AG04450 (cell line): ENCODE data around the gene KIZ. TPM values are rescaled to one million over a fixed set of nuclear protein-coding genes. Genes with fewer than 3 reads are reported as not detected.

Source experiments
- CTCF ChIA-PET: fragments of 300-600, 350-600 bp; formaldehyde crosslinking; extraction: SDS; loops from one replicate; lab custom pipeline; 2022; ENCODE audit warnings: antibody characterized with exemption, inconsistent platforms; lab: Charles Lee
- POLR2A ChIA-PET: fragments of 350-600 bp; formaldehyde crosslinking; extraction: SDS; loops from one replicate; lab custom pipeline; 2021; ENCODE audit warnings: antibody characterized with exemption, inconsistent platforms; lab: Yijun Ruan, JAX
- DNase-seq: peaks from one replicate; pipeline ENCODE4 v3.0.0-alpha.2; 2011; ENCODE audit warnings: low read depth, low spot score
- H3K27ac ChIP-seq: one replicate; pipeline ENCODE4 v1.5.1; 2012; ENCODE audit warnings: low read depth, low read length, control low read depth
- H3K27me3 ChIP-seq: one replicate; pipeline ENCODE4 v1.6.0; 2012; ENCODE audit warnings: low read length; ENCODE audit not compliant: control insufficient read depth, insufficient read depth
- H3K4me3 ChIP-seq: 2 replicates; pipeline ENCODE4 v1.5.1; 2011; ENCODE audit warnings: mild to moderate bottlenecking, low read depth, low read length, control low read depth
- H3K9me3 ChIP-seq: 2 replicates; pipeline ENCODE4 v1.5.1; 2012; ENCODE audit warnings: low read length; ENCODE audit not compliant: control insufficient read depth, insufficient read depth
- CTCF ChIP-seq: IDR thresholded peaks from 2 replicates; pipeline ENCODE4 v1.5.1; 2011; ENCODE audit warnings: low read depth, low read length, control low read depth, inconsistent platforms
- polyA plus RNA-seq: library from polyadenylated mRNA; depleted of rRNA; stranded (reverse); fragments of >200 nt; gene quantifications from 2 replicates; pipeline ENCODE4 v1.2.3, GENCODE V29; 2011

KIZ gene
- polyA plus RNA-seq, 1 experiment = 26.1 TPM

GRCh38 chr20:21219686-21220085, 93.8 kb downstream of the KIZ start:
- DNase-seq = no peak
- POLR2A ChIA-PET = no interaction called here
- CTCF ChIA-PET = interaction anchor here (1.7 kb wide), 1 partner anchor 16 kb away, joined by 18 read pairs; no protein-coding TSS in a partner anchor
- no peak overlapping the region for H3K4me3 ChIP-seq
- no peaks in the 10 kb centered on the region for H3K27me3 ChIP-seq
- no peak overlapping the region for H3K27ac ChIP-seq
- no peak for TF ChIP-seq CTCF
- H3K9me3 ChIP-seq = no peaks in the 10 kb centered on the region

GRCh38 chr20:21224217-21224616, 98.3 kb downstream of the KIZ start:
- ChIA-PET CTCF (interaction anchor here (5.3 kb wide), 1 partner anchor 12 kb away, joined by 66 read pairs; no protein-coding TSS in a partner anchor), POLR2A (no interaction called here)
- no peaks in the 10 kb centered on the region for H3K9me3 ChIP-seq
- TF ChIP-seq CTCF = no peak
- H3K27ac ChIP-seq = no peak overlapping the region
- no peak for DNase-seq
- H3K4me3 ChIP-seq = no peak overlapping the region
- H3K27me3 ChIP-seq = no peaks in the 10 kb centered on the region

GRCh38 chr20:21225215-21225947, 99.5 kb downstream of the KIZ start:
- no peaks in the 10 kb centered on the region for H3K9me3 ChIP-seq
- no peaks in the 10 kb centered on the region for H3K27me3 ChIP-seq
- no peak for TF ChIP-seq CTCF
- ChIA-PET CTCF (interaction anchor here (1.0 to 5.3 kb wide), 3 partner anchors 10 to 280 kb away, joined by 4 to 66 read pairs (median 8); no protein-coding TSS in a partner anchor), POLR2A (interaction anchor here (1.1 to 1.2 kb wide), 2 partner anchors 42 to 127 kb away, joined by 3 read pairs; no protein-coding TSS in a partner anchor)
- peak overlapping the region; percentile 58 for H3K27ac ChIP-seq
- peak overlapping the region; percentile 53 for H3K4me3 ChIP-seq
- no peak for DNase-seq

- H3K4me3 ChIP-seq = no peak overlapping the region
- ChIA-PET CTCF (interaction anchor here (0.5 to 1.4 kb wide), 2 partner anchors 277 to 1918 kb away, joined by 3 to 13 read pairs; no protein-coding TSS in a partner anchor), POLR2A (no interaction called here)
- no peaks in the 10 kb centered on the region for H3K27me3 ChIP-seq
- TF ChIP-seq CTCF = no peak
- no peak overlapping the region for H3K27ac ChIP-seq
- no peaks in the 10 kb centered on the region for H3K9me3 ChIP-seq
- DNase-seq = no peak
Measured at GRCh38 chr20:21228511-21228910, 102.6 kb downstream of the KIZ start.

GRCh38 chr20:21229163-21229562, 103.3 kb downstream of the KIZ start:
- no peak for DNase-seq
- ChIA-PET POLR2A (no interaction called here), CTCF (interaction anchor here (1.4 kb wide), 1 partner anchor 276 kb away, joined by 13 read pairs; no protein-coding TSS in a partner anchor)

More at GRCh38 chr20:21229163-21229562, 103.3 kb downstream of the KIZ start:
- H3K9me3 ChIP-seq = no peaks in the 10 kb centered on the region
- TF ChIP-seq CTCF = no peak
- H3K27me3 ChIP-seq = no peaks in the 10 kb centered on the region
- H3K27ac ChIP-seq = no peak overlapping the region
- no peak overlapping the region for H3K4me3 ChIP-seq
